ENCODE data around the gene CAPS2.

GRCh38 chr12:75275702-75276101 is 54.4 kb downstream of the CAPS2 start:
- TF ChIP-seq POLR2A (IDR thresholded peaks at IDR 0.05) (no peak), CTCF (IDR thresholded peaks at IDR 0.05) (no peak), EP300 (IDR thresholded peaks at IDR 0.05) (no peak), POLR2AphosphoS5 (IDR thresholded peaks at IDR 0.05) (no peak)

Data from sigmoid colon (tissue), 4 donors.